NCI-H446 treated with DMSO at 0.1 percent for 48 hours (cell line): Measurements from ENCODE around the gene FBXO9.
"Not testable (repeated sequence)": the region's sequence is repeated elsewhere in the genome, so short reads cannot be mapped to it uniquely, and the experiment has no call there.

Source experiments
- DNase-seq: peaks from one replicate; lab custom pipeline; 2025; lab: John Stamatoyannopoulos, UW

FBXO9 gene

GRCh38 chr6:53048431-53049195 is 16.6 kb upstream of the FBXO9 start:
- no peak for DNase-seq

GRCh38 chr6:53049415-53049814 is 15.8 kb upstream of the FBXO9 start:
- no peak for DNase-seq

- not testable (repeated sequence) for DNase-seq
Observed at GRCh38 chr6:53052152-53052551, 13.1 kb upstream of the FBXO9 start.

- no peak for DNase-seq
Observed at GRCh38 chr6:53054532-53054931, 10.7 kb upstream of the FBXO9 start.

- DNase-seq = no peak
Observed at GRCh38 chr6:53055873-53056272, 9.3 kb upstream of the FBXO9 start.

GRCh38 chr6:53056273-53056672 is 8.9 kb upstream of the FBXO9 start:
- DNase-seq = no peak

- DNase-seq = no peak
Observed at GRCh38 chr6:53058388-53059195, 6.6 kb upstream of the FBXO9 start.

GRCh38 chr6:53059648-53060589 is 5.3 kb upstream of the FBXO9 start:
- DNase-seq = no peak

GRCh38 chr6:53062169-53062539 is 3.0 kb upstream of the FBXO9 start:
- DNase-seq = no peak

- DNase-seq = not testable (repeated sequence)
Observed at GRCh38 chr6:53064255-53064654, 949 bp upstream of the FBXO9 start.

- DNase-seq = peak; percentile 96
Observed at GRCh38 chr6:53064726-53065265, 408 bp upstream of the FBXO9 start.

GRCh38 chr6:53066077-53066417 is 843 bp downstream of the FBXO9 start:
- DNase-seq = no peak

GRCh38 chr6:53066874-53067706 is 1.9 kb downstream of the FBXO9 start:
- no peak for DNase-seq

GRCh38 chr6:53067849-53068361 is 2.7 kb downstream of the FBXO9 start:
- DNase-seq = no peak

GRCh38 chr6:53069427-53069826 is 4.2 kb downstream of the FBXO9 start:
- DNase-seq = no peak

GRCh38 chr6:53070806-53071205 is 5.6 kb downstream of the FBXO9 start:
- DNase-seq = no peak

- no peak for DNase-seq
Observed at GRCh38 chr6:53074347-53074746, 9.1 kb downstream of the FBXO9 start.

GRCh38 chr6:53080813-53081212 is 15.6 kb downstream of the FBXO9 start:
- no peak for DNase-seq

GRCh38 chr6:53086302-53086701 is 21.1 kb downstream of the FBXO9 start:
- DNase-seq = no peak

GRCh38 chr6:53089948-53090347 is 24.7 kb downstream of the FBXO9 start:
- no peak for DNase-seq

GRCh38 chr6:53090576-53090975 is 25.4 kb downstream of the FBXO9 start:
- no peak for DNase-seq
